Measurements from ENCODE around the gene PHF2.

PHF2 gene

GRCh38 chr9:93621922-93622321 is 45.5 kb downstream of the PHF2 start:
- peaks cover 27% of the 10 kb centered on the region for H4K20me1 ChIP-seq (ENCODE audit: insufficient read depth, low read length)

GRCh38 chr9:93622691-93623090 is 46.3 kb downstream of the PHF2 start:
- Histone ChIP-seq H3K9ac (ENCODE audit: low read length) (no peak overlapping the region), H3K4me2 (ENCODE audit: low read length) (no peak overlapping the region), H3K27me3 (ENCODE audit: low read depth, low read length) (no peaks in the 10 kb centered on the region), H4K20me1 (ENCODE audit: insufficient read depth, low read length) (peaks cover 23% of the 10 kb centered on the region), H3K79me2 (ENCODE audit: low read length) (peaks cover 34% of the 10 kb centered on the region), H3K27ac (ENCODE audit: low read length) (no peak overlapping the region), H3K9me3 (ENCODE audit: insufficient read depth, low read length) (peaks cover 4% of the 10 kb centered on the region; the same call in 1 of the 2 replicates), H3K36me3 (replicated peaks; ENCODE audit: low read depth, low read length) (peaks cover 3% of the 10 kb centered on the region), H3K4me3 (ENCODE audit: low read length) (no peak overlapping the region), H3K4me1 (ENCODE audit: low read length) (no peaks in the 10 kb centered on the region), H2AFZ (ENCODE audit: low read depth, low read length) (no peak overlapping the region)
- TF ChIP-seq, protein P1, sequence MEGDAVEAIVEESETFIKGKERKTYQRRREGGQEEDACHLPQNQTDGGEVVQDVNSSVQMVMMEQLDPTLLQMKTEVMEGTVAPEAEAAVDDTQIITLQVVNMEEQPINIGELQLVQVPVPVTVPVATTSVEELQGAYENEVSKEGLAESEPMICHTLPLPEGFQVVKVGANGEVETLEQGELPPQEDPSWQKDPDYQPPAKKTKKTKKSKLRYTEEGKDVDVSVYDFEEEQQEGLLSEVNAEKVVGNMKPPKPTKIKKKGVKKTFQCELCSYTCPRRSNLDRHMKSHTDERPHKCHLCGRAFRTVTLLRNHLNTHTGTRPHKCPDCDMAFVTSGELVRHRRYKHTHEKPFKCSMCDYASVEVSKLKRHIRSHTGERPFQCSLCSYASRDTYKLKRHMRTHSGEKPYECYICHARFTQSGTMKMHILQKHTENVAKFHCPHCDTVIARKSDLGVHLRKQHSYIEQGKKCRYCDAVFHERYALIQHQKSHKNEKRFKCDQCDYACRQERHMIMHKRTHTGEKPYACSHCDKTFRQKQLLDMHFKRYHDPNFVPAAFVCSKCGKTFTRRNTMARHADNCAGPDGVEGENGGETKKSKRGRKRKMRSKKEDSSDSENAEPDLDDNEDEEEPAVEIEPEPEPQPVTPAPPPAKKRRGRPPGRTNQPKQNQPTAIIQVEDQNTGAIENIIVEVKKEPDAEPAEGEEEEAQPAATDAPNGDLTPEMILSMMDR (IDR thresholded peaks at IDR 0.05; ENCODE audit: low read depth, low read length): no peak
- no peak for TF ChIP-seq EZH2phosphoT487 (IDR thresholded peaks at IDR 0.05; ENCODE audit: low read depth)

More at GRCh38 chr9:93621922-93622321, 45.5 kb downstream of the PHF2 start:
- no peak overlapping the region for H3K4me3 ChIP-seq (ENCODE audit: low read length)
- H3K79me2 ChIP-seq (ENCODE audit: low read length): peaks cover 30% of the 10 kb centered on the region
- H3K4me1 ChIP-seq (ENCODE audit: low read length): no peaks in the 10 kb centered on the region
- H3K36me3 ChIP-seq (replicated peaks; ENCODE audit: low read depth, low read length): no peaks in the 10 kb centered on the region
- no peak overlapping the region for H3K4me2 ChIP-seq (ENCODE audit: low read length)
- H3K9me3 ChIP-seq (ENCODE audit: insufficient read depth, low read length): no peaks in the 10 kb centered on the region
- no peak overlapping the region for H2AFZ ChIP-seq (ENCODE audit: low read depth, low read length)
- H3K9ac ChIP-seq (ENCODE audit: low read length): no peak overlapping the region
- no peaks in the 10 kb centered on the region for H3K27me3 ChIP-seq (ENCODE audit: low read depth, low read length)
- no peak overlapping the region for H3K27ac ChIP-seq (ENCODE audit: low read length)
- TF ChIP-seq, protein P1 (IDR thresholded peaks at IDR 0.05; ENCODE audit: low read depth, low read length): no peak
- no peak for TF ChIP-seq EZH2phosphoT487 (IDR thresholded peaks at IDR 0.05; ENCODE audit: low read depth)

GRCh38 chr9:93623753-93624152 is 47.4 kb downstream of the PHF2 start:
- TF ChIP-seq, protein P1 (IDR thresholded peaks at IDR 0.05; ENCODE audit: low read depth, low read length): no peak
- TF ChIP-seq EZH2phosphoT487 (IDR thresholded peaks at IDR 0.05; ENCODE audit: low read depth): no peak
- H3K27me3 ChIP-seq (ENCODE audit: low read depth, low read length): no peaks in the 10 kb centered on the region
- no peak overlapping the region for H2AFZ ChIP-seq (ENCODE audit: low read depth, low read length)
- no peaks in the 10 kb centered on the region for H3K4me1 ChIP-seq (ENCODE audit: low read length)
- H3K27ac ChIP-seq (ENCODE audit: low read length): no peak overlapping the region
- H3K4me2 ChIP-seq (ENCODE audit: low read length): no peak overlapping the region
- H4K20me1 ChIP-seq (ENCODE audit: insufficient read depth, low read length): peaks cover 18% of the 10 kb centered on the region
- H3K4me3 ChIP-seq (ENCODE audit: low read length): no peak overlapping the region
- peaks cover 5% of the 10 kb centered on the region for H3K36me3 ChIP-seq (replicated peaks; ENCODE audit: low read depth, low read length)
- peaks cover 8% of the 10 kb centered on the region; the same call in 1 of the 2 replicates for H3K9me3 ChIP-seq (ENCODE audit: insufficient read depth, low read length)
- peaks cover 40% of the 10 kb centered on the region for H3K79me2 ChIP-seq (ENCODE audit: low read length)
- no peak overlapping the region for H3K9ac ChIP-seq (ENCODE audit: low read length)

GRCh38 chr9:93624431-93624834 is 48.0 kb downstream of the PHF2 start:
- no peak overlapping the region for H3K4me3 ChIP-seq (ENCODE audit: low read length)
- no peak overlapping the region for H3K9ac ChIP-seq (ENCODE audit: low read length)
- H3K4me2 ChIP-seq (ENCODE audit: low read length): no peak overlapping the region
- peaks cover 34% of the 10 kb centered on the region for H3K79me2 ChIP-seq (ENCODE audit: low read length)
- no peaks in the 10 kb centered on the region for H3K27me3 ChIP-seq (ENCODE audit: low read depth, low read length)
- no peak overlapping the region for H2AFZ ChIP-seq (ENCODE audit: low read depth, low read length)
- peaks cover 8% of the 10 kb centered on the region; the same call in 1 of the 2 replicates for H3K9me3 ChIP-seq (ENCODE audit: insufficient read depth, low read length)
- H3K27ac ChIP-seq (ENCODE audit: low read length): no peak overlapping the region
- H3K4me1 ChIP-seq (ENCODE audit: low read length): no peaks in the 10 kb centered on the region
- peaks cover 5% of the 10 kb centered on the region for H3K36me3 ChIP-seq (replicated peaks; ENCODE audit: low read depth, low read length)
- TF ChIP-seq, protein P1 (IDR thresholded peaks at IDR 0.05; ENCODE audit: low read depth, low read length): no peak
- TF ChIP-seq EZH2phosphoT487 (IDR thresholded peaks at IDR 0.05; ENCODE audit: low read depth): no peak
- peaks cover 13% of the 10 kb centered on the region for H4K20me1 ChIP-seq (ENCODE audit: insufficient read depth, low read length)

All from OCI-LY3 (cell line).